Fibroblast of lung (primary cell): ENCODE results near the gene DMBT1. TPM values are rescaled to one million over a fixed set of nuclear protein-coding genes. Genes with fewer than 3 reads are reported as not detected.

Experiments
- DNase-seq, 2 donors: peaks; one replicate each; pipeline versions ENCODE4 v3.0.0 to v3.0.0-alpha.2; 2010; ENCODE audit warnings: low read depth in 2 of 2
- H2AFZ ChIP-seq: 2 replicates; pipeline ENCODE4 v1.5.1; 2012; ENCODE audit warnings: low read length, control low read depth, inconsistent platforms
- H3K27ac ChIP-seq: 2 replicates; pipeline ENCODE4 v1.5.1; 2011; ENCODE audit warnings: low read length, control low read depth; ENCODE audit not compliant: insufficient read depth
- H3K27me3 ChIP-seq: 2 replicates; pipeline ENCODE4 v1.5.1; 2011; ENCODE audit warnings: mild to moderate bottlenecking, low read length; ENCODE audit not compliant: control insufficient read depth, insufficient read depth
- H3K36me3 ChIP-seq: 2 replicates; pipeline ENCODE4 v1.5.1; 2011; ENCODE audit warnings: low read length; ENCODE audit not compliant: control insufficient read depth, insufficient read depth
- H3K4me1 ChIP-seq: 2 replicates; pipeline ENCODE4 v1.5.1; 2011; ENCODE audit warnings: low read length; ENCODE audit not compliant: control insufficient read depth, insufficient read depth; ENCODE audit errors: extremely low read depth
- H3K4me2 ChIP-seq: 2 replicates; pipeline ENCODE4 v1.5.1; 2011; ENCODE audit warnings: low read length, control low read depth; ENCODE audit not compliant: insufficient read depth; ENCODE audit errors: extremely low read depth
- H3K4me3 ChIP-seq, 4 experiments: fragments of 200-600 bp in 1 of 4; sonication (generic) in 1 of 4; replicated peaks in 1 of 4; 2 replicates each; pipeline ENCODE4 v1.5.1; 2011 to 2016; ENCODE audit warnings: low read length in 4 of 4, low read depth in 3 of 4, mild to moderate bottlenecking in 3 of 4, control low read depth in 2 of 4, inconsistent platforms in 1 of 4, mixed read lengths in 1 of 4; ENCODE audit not compliant: insufficient read depth in 1 of 4; ENCODE audit errors: control extremely low read depth in 1 of 4
- H3K79me2 ChIP-seq: 2 replicates; pipeline ENCODE4 v1.5.1; 2012; ENCODE audit warnings: mild to moderate bottlenecking, low read length, inconsistent platforms; ENCODE audit not compliant: control insufficient read depth, insufficient read depth
- H3K9ac ChIP-seq: 2 replicates; pipeline ENCODE4 v1.5.1; 2011; ENCODE audit warnings: mild to moderate bottlenecking, low read length, control low read depth; ENCODE audit not compliant: insufficient read depth
- H3K9me3 ChIP-seq: 2 replicates; pipeline ENCODE4 v1.5.1; 2012; ENCODE audit warnings: low read depth, low read length; ENCODE audit not compliant: control insufficient read depth, insufficient read depth
- H4K20me1 ChIP-seq: 2 replicates; pipeline ENCODE4 v1.5.1; 2011; ENCODE audit warnings: low read length; ENCODE audit not compliant: control insufficient read depth, insufficient read depth; ENCODE audit errors: extremely low read depth
- EZH2 ChIP-seq: IDR thresholded peaks from 2 replicates; pipeline ENCODE4 v1.5.1; 2012; ENCODE audit warnings: low read length, control low read depth, mild to moderate bottlenecking; ENCODE audit errors: missing control alignments
- polyA plus RNA-seq, 2 donors: library from polyadenylated mRNA; depleted of rRNA in 1 of 2; stranded (reverse) in 1 of 2; unstranded in 1 of 2; fragments of >200 nt; gene quantifications; 2 replicates each; pipeline ENCODE4 v1.2.1, GENCODE V29; 2011 to 2012; ENCODE audit warnings: missing spikeins in 1 of 2
- total RNA-seq: library from RNA; depleted of rRNA; stranded (reverse); fragments of >200 nt; gene quantifications from 2 replicates; pipeline ENCODE4 v1.2.1, GENCODE V29; 2014
- TF ChIP-seq, protein P1 (sequence below), 2 donors: IDR thresholded peaks in 1 of 2; conservative IDR thresholded peaks in 1 of 2; 1 replicate in 1 of 2; 2 replicates in 1 of 2; pipeline ENCODE4 v1.5.1; 2011 to 2012; ENCODE audit warnings: low read length in 2 of 2, control low read depth in 1 of 2, inconsistent platforms in 1 of 2, low read depth in 1 of 2, mild to moderate bottlenecking in 1 of 2

DMBT1 gene
- total and polyA plus RNA-seq, 2 donors (not counting 1 experiment from before 2014, with no cell fraction given): under 0.01 TPM; not detected in 1

DNA sequence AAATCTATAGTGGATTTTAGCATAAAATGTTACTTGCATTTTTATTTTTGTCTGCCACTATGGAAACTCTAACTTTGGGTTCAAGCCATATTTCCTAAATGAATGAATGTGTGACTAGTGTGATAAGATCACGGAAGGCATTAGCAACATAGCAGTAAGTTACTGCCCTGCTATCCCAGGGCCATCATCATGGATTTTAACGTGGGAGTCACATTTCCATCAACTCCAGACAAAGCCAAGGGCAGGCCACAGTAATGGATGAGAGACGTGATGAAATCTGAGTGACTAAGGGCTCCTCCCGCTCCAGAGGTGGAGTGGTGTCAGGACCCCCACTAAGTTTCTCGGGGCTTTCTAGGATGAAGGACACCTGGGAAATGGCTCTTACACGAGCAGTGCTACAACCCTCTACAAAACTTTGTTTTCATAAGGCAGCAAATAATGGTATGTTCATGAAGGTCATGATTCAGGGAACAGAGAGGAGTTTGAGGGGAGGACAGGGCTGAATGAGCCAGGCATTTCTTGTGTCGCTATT is 104.8 kb downstream of the DMBT1 start:
- Histone ChIP-seq H3K9ac (no peak overlapping the region), H3K4me1 (no peaks in the 10 kb centered on the region), H3K27ac (no peak overlapping the region), H4K20me1 (no peaks in the 10 kb centered on the region), H3K79me2 (no peaks in the 10 kb centered on the region), H3K27me3 (no peaks in the 10 kb centered on the region), H3K4me2 (no peak overlapping the region), H3K4me3 (no peak overlapping the region), H2AFZ (no peak overlapping the region), H3K36me3 (no peaks in the 10 kb centered on the region), H3K9me3 (no peaks in the 10 kb centered on the region)
- no peak for DNase-seq
- TF ChIP-seq, protein P1, sequence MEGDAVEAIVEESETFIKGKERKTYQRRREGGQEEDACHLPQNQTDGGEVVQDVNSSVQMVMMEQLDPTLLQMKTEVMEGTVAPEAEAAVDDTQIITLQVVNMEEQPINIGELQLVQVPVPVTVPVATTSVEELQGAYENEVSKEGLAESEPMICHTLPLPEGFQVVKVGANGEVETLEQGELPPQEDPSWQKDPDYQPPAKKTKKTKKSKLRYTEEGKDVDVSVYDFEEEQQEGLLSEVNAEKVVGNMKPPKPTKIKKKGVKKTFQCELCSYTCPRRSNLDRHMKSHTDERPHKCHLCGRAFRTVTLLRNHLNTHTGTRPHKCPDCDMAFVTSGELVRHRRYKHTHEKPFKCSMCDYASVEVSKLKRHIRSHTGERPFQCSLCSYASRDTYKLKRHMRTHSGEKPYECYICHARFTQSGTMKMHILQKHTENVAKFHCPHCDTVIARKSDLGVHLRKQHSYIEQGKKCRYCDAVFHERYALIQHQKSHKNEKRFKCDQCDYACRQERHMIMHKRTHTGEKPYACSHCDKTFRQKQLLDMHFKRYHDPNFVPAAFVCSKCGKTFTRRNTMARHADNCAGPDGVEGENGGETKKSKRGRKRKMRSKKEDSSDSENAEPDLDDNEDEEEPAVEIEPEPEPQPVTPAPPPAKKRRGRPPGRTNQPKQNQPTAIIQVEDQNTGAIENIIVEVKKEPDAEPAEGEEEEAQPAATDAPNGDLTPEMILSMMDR (conservative IDR thresholded peaks at IDR 0.05 in 1 of 2, IDR thresholded peaks at IDR 0.05 in 1 of 2; ENCODE audit: low read depth in 1 of 2, low read length in 2 of 2): no peak
- TF ChIP-seq EZH2: no peak

GRCh38 chr10:122665946-122666345 is 105.4 kb downstream of the DMBT1 start:
- Histone ChIP-seq H3K27me3 (no peaks in the 10 kb centered on the region), H3K9me3 (no peaks in the 10 kb centered on the region), H3K79me2 (no peaks in the 10 kb centered on the region), H3K4me3 (no peak overlapping the region), H3K36me3 (no peaks in the 10 kb centered on the region), H3K9ac (no peak overlapping the region), H3K4me2 (no peak overlapping the region), H4K20me1 (no peaks in the 10 kb centered on the region), H2AFZ (no peak overlapping the region), H3K27ac (no peak overlapping the region), H3K4me1 (no peaks in the 10 kb centered on the region)
- TF ChIP-seq, protein P1 (conservative IDR thresholded peaks at IDR 0.05 in 1 of 2, IDR thresholded peaks at IDR 0.05 in 1 of 2; ENCODE audit: low read depth in 1 of 2, low read length in 2 of 2): no peak
- no peak for TF ChIP-seq EZH2
- no peak for DNase-seq

- no peak for TF ChIP-seq EZH2
- TF ChIP-seq, protein P1 (conservative IDR thresholded peaks at IDR 0.05 in 1 of 2, IDR thresholded peaks at IDR 0.05 in 1 of 2; ENCODE audit: low read depth in 1 of 2, low read length in 2 of 2): no peak
- no peak for DNase-seq
- H3K4me1 ChIP-seq: no peaks in the 10 kb centered on the region
- no peak overlapping the region for H3K4me3 ChIP-seq
- H4K20me1 ChIP-seq: no peaks in the 10 kb centered on the region
- no peaks in the 10 kb centered on the region for H3K9me3 ChIP-seq
- H3K36me3 ChIP-seq: no peaks in the 10 kb centered on the region
- no peak overlapping the region for H3K9ac ChIP-seq
- no peaks in the 10 kb centered on the region for H3K79me2 ChIP-seq
- no peak overlapping the region for H3K4me2 ChIP-seq
- no peak overlapping the region for H3K27ac ChIP-seq
- H3K27me3 ChIP-seq: no peaks in the 10 kb centered on the region
- H2AFZ ChIP-seq: no peak overlapping the region
These were observed 108.5 kb downstream of the DMBT1 start for GRCh38 chr10:122669045-122669444.
